Measurements from ENCODE around the gene TMEM51. TPM values are rescaled to one million over a fixed set of nuclear protein-coding genes. Genes with fewer than 3 reads are reported as not detected.

The TMEM51 gene
- total and polyA plus RNA-seq, 10 of the 15 experiments (the other 5 are each of a cell fraction or from before 2014, with no cell fraction given): 0.55 to 4.8 (median 3.1) TPM

DNA sequence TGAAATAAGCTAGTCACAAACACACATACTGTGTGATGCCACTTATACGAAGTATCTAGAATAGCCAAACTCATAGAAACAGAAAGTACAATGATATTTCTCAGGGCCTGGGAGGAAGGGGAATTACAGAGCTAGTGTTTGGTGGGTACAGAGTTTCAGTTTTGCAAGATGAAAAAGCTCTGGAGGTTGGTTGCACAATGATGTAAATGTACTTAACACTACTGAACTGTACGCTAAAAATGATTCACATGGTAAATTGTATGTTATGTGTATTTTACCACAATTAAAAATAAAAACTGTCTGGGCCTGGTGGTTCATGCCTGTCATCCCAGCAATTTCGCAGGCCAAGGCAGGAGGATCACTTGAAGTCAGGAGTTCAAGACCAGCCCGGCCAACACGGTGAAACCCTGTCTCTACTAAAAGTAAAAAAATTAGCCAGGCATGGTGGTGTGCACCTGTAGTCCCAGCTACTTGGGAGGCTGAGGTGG lies 78.2 kb downstream of the TMEM51 start (continued):
- no peak for TF ChIP-seq BCL11A (IDR thresholded peaks at IDR 0.05; ENCODE audit: low read depth, low read length)
- no peak for TF ChIP-seq RFX5 (IDR thresholded peaks at IDR 0.05; ENCODE audit: low read depth, low read length)
- TF ChIP-seq, protein P1, sequence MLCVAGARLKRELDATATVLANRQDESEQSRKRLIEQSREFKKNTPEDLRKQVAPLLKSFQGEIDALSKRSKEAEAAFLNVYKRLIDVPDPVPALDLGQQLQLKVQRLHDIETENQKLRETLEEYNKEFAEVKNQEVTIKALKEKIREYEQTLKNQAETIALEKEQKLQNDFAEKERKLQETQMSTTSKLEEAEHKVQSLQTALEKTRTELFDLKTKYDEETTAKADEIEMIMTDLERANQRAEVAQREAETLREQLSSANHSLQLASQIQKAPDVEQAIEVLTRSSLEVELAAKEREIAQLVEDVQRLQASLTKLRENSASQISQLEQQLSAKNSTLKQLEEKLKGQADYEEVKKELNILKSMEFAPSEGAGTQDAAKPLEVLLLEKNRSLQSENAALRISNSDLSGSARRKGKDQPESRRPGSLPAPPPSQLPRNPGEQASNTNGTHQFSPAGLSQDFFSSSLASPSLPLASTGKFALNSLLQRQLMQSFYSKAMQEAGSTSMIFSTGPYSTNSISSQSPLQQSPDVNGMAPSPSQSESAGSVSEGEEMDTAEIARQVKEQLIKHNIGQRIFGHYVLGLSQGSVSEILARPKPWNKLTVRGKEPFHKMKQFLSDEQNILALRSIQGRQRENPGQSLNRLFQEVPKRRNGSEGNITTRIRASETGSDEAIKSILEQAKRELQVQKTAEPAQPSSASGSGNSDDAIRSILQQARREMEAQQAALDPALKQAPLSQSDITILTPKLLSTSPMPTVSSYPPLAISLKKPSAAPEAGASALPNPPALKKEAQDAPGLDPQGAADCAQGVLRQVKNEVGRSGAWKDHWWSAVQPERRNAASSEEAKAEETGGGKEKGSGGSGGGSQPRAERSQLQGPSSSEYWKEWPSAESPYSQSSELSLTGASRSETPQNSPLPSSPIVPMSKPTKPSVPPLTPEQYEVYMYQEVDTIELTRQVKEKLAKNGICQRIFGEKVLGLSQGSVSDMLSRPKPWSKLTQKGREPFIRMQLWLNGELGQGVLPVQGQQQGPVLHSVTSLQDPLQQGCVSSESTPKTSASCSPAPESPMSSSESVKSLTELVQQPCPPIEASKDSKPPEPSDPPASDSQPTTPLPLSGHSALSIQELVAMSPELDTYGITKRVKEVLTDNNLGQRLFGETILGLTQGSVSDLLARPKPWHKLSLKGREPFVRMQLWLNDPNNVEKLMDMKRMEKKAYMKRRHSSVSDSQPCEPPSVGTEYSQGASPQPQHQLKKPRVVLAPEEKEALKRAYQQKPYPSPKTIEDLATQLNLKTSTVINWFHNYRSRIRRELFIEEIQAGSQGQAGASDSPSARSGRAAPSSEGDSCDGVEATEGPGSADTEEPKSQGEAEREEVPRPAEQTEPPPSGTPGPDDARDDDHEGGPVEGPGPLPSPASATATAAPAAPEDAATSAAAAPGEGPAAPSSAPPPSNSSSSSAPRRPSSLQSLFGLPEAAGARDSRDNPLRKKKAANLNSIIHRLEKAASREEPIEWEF (IDR thresholded peaks at IDR 0.05; ENCODE audit: insufficient replicate concordance, low read depth, low read length): no peak
- TF ChIP-seq BMI1 (IDR thresholded peaks at IDR 0.05; ENCODE audit: borderline replicate concordance): no peak
- TF ChIP-seq TCF12 (IDR thresholded peaks at IDR 0.05; ENCODE audit: low read depth, low read length): no peak
- TF ChIP-seq, protein P2, sequence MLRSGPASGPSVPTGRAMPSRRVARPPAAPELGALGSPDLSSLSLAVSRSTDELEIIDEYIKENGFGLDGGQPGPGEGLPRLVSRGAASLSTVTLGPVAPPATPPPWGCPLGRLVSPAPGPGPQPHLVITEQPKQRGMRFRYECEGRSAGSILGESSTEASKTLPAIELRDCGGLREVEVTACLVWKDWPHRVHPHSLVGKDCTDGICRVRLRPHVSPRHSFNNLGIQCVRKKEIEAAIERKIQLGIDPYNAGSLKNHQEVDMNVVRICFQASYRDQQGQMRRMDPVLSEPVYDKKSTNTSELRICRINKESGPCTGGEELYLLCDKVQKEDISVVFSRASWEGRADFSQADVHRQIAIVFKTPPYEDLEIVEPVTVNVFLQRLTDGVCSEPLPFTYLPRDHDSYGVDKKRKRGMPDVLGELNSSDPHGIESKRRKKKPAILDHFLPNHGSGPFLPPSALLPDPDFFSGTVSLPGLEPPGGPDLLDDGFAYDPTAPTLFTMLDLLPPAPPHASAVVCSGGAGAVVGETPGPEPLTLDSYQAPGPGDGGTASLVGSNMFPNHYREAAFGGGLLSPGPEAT (IDR thresholded peaks at IDR 0.05; ENCODE audit: low read depth): peak; percentile 90
- no peak for TF ChIP-seq POLR2AphosphoS2 (IDR thresholded peaks at IDR 0.05; ENCODE audit: low read depth, low read length)
- TF ChIP-seq YY1 (IDR thresholded peaks at IDR 0.05; ENCODE audit: low read depth, low read length): no peak
- TF ChIP-seq, protein P3, sequence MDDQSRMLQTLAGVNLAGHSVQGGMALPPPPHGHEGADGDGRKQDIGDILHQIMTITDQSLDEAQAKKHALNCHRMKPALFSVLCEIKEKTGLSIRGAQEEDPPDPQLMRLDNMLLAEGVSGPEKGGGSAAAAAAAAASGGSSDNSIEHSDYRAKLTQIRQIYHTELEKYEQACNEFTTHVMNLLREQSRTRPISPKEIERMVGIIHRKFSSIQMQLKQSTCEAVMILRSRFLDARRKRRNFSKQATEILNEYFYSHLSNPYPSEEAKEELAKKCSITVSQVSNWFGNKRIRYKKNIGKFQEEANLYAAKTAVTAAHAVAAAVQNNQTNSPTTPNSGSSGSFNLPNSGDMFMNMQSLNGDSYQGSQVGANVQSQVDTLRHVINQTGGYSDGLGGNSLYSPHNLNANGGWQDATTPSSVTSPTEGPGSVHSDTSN (IDR thresholded peaks at IDR 0.05; ENCODE audit: insufficient replicate concordance, low read depth, low read length): no peak
- no peak for TF ChIP-seq HCFC1 (IDR thresholded peaks at IDR 0.05; ENCODE audit: low read length)
- TF ChIP-seq SUZ12 (IDR thresholded peaks at IDR 0.05; ENCODE audit: unreplicated experiment): no peak
- TF ChIP-seq EED (IDR thresholded peaks at IDR 0.05; ENCODE audit: low read depth): peak; percentile 60; the same call in 1 of the 2 replicates
- TF ChIP-seq FOS (IDR thresholded peaks at IDR 0.05; ENCODE audit: borderline replicate concordance, extremely low read depth, insufficient read length): no peak
- no peak for TF ChIP-seq TBL1XR1 (IDR thresholded peaks at IDR 0.05; ENCODE audit: low read depth, low read length)
- no peak for TF ChIP-seq GABPA (IDR thresholded peaks at IDR 0.05; ENCODE audit: low read depth)
- peak; percentile 82 for TF ChIP-seq MTA2 (IDR thresholded peaks at IDR 0.05; ENCODE audit: low read depth)
- TF ChIP-seq, protein P4, sequence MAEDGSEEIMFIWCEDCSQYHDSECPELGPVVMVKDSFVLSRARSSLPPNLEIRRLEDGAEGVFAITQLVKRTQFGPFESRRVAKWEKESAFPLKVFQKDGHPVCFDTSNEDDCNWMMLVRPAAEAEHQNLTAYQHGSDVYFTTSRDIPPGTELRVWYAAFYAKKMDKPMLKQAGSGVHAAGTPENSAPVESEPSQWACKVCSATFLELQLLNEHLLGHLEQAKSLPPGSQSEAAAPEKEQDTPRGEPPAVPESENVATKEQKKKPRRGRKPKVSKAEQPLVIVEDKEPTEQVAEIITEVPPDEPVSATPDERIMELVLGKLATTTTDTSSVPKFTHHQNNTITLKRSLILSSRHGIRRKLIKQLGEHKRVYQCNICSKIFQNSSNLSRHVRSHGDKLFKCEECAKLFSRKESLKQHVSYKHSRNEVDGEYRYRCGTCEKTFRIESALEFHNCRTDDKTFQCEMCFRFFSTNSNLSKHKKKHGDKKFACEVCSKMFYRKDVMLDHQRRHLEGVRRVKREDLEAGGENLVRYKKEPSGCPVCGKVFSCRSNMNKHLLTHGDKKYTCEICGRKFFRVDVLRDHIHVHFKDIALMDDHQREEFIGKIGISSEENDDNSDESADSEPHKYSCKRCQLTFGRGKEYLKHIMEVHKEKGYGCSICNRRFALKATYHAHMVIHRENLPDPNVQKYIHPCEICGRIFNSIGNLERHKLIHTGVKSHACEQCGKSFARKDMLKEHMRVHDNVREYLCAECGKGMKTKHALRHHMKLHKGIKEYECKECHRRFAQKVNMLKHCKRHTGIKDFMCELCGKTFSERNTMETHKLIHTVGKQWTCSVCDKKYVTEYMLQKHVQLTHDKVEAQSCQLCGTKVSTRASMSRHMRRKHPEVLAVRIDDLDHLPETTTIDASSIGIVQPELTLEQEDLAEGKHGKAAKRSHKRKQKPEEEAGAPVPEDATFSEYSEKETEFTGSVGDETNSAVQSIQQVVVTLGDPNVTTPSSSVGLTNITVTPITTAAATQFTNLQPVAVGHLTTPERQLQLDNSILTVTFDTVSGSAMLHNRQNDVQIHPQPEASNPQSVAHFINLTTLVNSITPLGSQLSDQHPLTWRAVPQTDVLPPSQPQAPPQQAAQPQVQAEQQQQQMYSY (CRISPR knock-in tag; IDR thresholded peaks at IDR 0.05): no peak
- TF ChIP-seq NR2F1 (conservative IDR thresholded peaks at IDR 0.05): no peak

Measured in GM12878 (cell line).